Measurements from ENCODE around the gene SLC35F4. TPM values are rescaled to one million over a fixed set of nuclear protein-coding genes. Genes with fewer than 3 reads are reported as not detected.

The SLC35F4 gene
- total and polyA plus RNA-seq, 2 experiments from 2014 or later, result 0.10 TPM; not detected in 1

DNA sequence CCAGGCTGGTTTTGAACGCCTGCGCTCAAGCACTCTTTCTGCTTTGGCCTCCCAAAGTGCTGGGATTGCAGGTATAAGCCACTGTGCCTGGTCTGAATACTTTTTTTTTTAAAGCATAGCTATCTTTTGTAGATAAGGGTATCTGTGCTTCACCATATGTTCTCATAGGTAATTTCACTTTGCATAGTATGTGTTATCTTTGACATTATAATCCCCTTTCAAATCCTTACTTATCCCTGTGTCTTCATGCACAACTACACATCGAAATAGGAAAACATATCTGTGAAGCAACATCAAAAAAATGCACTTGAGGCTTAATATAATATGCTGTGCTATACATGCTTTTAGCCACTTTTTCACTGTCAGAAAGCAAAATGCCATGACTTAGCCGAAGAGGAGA lies 94.1 kb downstream of the SLC35F4 start:
- H3K4me3 ChIP-seq, result no peak overlapping the region

GRCh38 chr14:57769863-57770523 lies 95.9 kb downstream of the SLC35F4 start:
- no peak for TF ChIP-seq CTCF (IDR thresholded peaks at IDR 0.05; ENCODE audit: low read depth, low read length)
- Histone ChIP-seq H3K4me3 (no peak overlapping the region), H3K4me1 (ENCODE audit: low read depth) (no peaks in the 10 kb centered on the region), H3K9me3 (ENCODE audit: low read depth) (no peaks in the 10 kb centered on the region), H3K36me3 (no peaks in the 10 kb centered on the region), H3K27ac (no peak overlapping the region), H3K27me3 (no peaks in the 10 kb centered on the region)
- DNase-seq (ENCODE audit: low read depth in 1 of 2, low spot score in 1 of 2), result no peak

More for the DNA sequence above, 94.1 kb downstream of the SLC35F4 start:
- Histone ChIP-seq H3K27me3 (no peaks in the 10 kb centered on the region), H3K4me1 (ENCODE audit: low read depth) (no peaks in the 10 kb centered on the region), H3K27ac (no peak overlapping the region), H3K9me3 (ENCODE audit: low read depth) (no peaks in the 10 kb centered on the region), H3K36me3 (no peaks in the 10 kb centered on the region)
- no peak for DNase-seq (ENCODE audit: low read depth in 1 of 2, low spot score in 1 of 2)
- TF ChIP-seq CTCF (IDR thresholded peaks at IDR 0.05; ENCODE audit: low read depth, low read length), result no peak

DNA sequence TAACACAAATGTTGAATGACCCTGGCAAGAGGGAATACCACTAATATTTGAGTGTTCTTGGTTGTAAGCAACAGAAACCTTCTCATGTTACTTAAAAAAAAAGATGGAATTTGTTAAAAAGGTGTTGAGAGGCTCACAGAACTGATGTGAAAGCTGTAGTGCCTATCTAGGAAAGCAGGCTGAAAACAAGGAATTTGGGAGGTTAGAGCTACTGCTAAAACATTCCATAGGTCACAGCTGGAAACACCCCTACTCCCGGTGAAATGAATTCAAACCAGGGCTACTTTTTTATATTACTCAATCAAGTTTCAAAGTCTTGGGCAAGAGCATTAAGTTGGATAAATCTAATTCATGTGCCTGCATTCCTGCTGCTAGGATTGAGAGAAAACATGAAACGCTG lies 104.1 kb downstream of the SLC35F4 start:
- H3K27me3 ChIP-seq, result no peaks in the 10 kb centered on the region
- H3K9me3 ChIP-seq (ENCODE audit: low read depth), result no peaks in the 10 kb centered on the region
- H3K4me1 ChIP-seq (ENCODE audit: low read depth), result no peaks in the 10 kb centered on the region
- DNase-seq (ENCODE audit: low read depth in 1 of 2, low spot score in 1 of 2), result peak in 1 of 2 donors; percentile 7
- H3K27ac ChIP-seq, result no peak overlapping the region
- no peak overlapping the region for H3K4me3 ChIP-seq
- no peaks in the 10 kb centered on the region for H3K36me3 ChIP-seq
- TF ChIP-seq CTCF (IDR thresholded peaks at IDR 0.05; ENCODE audit: low read depth, low read length), result no peak

GRCh38 chr14:57760896-57761295 lies 105.0 kb downstream of the SLC35F4 start:
- TF ChIP-seq CTCF (IDR thresholded peaks at IDR 0.05; ENCODE audit: low read depth, low read length), result no peak
- DNase-seq (ENCODE audit: low read depth in 1 of 2, low spot score in 1 of 2), result no peak
- H3K9me3 ChIP-seq (ENCODE audit: low read depth), result no peaks in the 10 kb centered on the region
- no peak overlapping the region for H3K27ac ChIP-seq
- no peak overlapping the region for H3K4me3 ChIP-seq
- H3K27me3 ChIP-seq, result no peaks in the 10 kb centered on the region
- no peaks in the 10 kb centered on the region for H3K4me1 ChIP-seq (ENCODE audit: low read depth)
- H3K36me3 ChIP-seq, result no peaks in the 10 kb centered on the region

DNA sequence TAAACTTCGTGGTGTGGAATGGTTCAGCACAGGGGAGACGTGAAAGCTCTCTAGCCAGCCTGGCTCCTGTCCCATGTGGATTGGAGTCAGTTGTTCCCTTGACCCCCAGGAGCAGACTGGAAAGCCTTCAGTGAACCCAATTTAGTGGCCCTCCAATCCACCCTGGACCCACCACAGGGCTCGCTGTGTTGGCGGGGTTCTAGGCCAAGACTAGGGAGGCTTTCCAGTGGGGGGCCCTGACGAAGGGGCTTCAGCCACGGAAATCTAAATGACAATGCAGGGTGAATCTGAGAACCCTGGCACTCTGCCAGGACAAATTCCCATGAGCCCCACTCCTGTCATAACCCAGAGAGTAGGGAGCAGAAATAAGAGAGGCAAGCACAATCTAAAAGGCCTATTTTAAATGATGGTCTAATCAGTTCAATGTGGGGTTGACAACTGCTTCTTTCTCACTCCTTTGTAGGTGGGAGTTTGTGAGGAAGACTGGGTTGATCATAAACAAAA lies 110.8 kb downstream of the SLC35F4 start:
- Histone ChIP-seq H3K9me3 (ENCODE audit: low read depth) (no peaks in the 10 kb centered on the region), H3K4me1 (ENCODE audit: low read depth) (no peaks in the 10 kb centered on the region), H3K4me3 (no peak overlapping the region), H3K27ac (no peak overlapping the region), H3K27me3 (no peaks in the 10 kb centered on the region), H3K36me3 (no peaks in the 10 kb centered on the region)
- DNase-seq (ENCODE audit: low read depth in 1 of 2, low spot score in 1 of 2), result no peak
- no peak for TF ChIP-seq CTCF (IDR thresholded peaks at IDR 0.05; ENCODE audit: low read depth, low read length)
